Sigmoid colon (tissue), 4 donors: ENCODE results near the gene TKT.

Experiments used
- EP300 ChIP-seq, 4 donors: sonication (generic); formaldehyde crosslinking; IDR thresholded peaks; one replicate each; pipeline ENCODE4 v1.6.1; 2017; ENCODE audit warnings: antibody characterized with exemption in 4 of 4
- POLR2A ChIP-seq, 2 donors: fragments of 450-650 bp; IDR thresholded peaks; one replicate each; pipeline ENCODE4 v1.6.1; 2016; ENCODE audit warnings: antibody characterized with exemption in 2 of 2, mild to moderate bottlenecking in 2 of 2, moderate library complexity in 2 of 2
- POLR2AphosphoS5 ChIP-seq, 4 donors: sonication (generic); formaldehyde crosslinking; IDR thresholded peaks; one replicate each; pipeline ENCODE4 v1.6.1; 2017; ENCODE audit warnings: antibody characterized with exemption in 4 of 4
- TF ChIP-seq, protein P1 (sequence below), 4 experiments: fragments of 450-650 bp in 3 of 4; fragments of 200-600 bp in 1 of 4; IDR thresholded peaks; one replicate each; pipeline ENCODE4 v1.5.1; 2016 to 2019; ENCODE audit warnings: antibody characterized with exemption in 4 of 4, mild to moderate bottlenecking in 3 of 4, moderate library complexity in 2 of 4

DNA sequence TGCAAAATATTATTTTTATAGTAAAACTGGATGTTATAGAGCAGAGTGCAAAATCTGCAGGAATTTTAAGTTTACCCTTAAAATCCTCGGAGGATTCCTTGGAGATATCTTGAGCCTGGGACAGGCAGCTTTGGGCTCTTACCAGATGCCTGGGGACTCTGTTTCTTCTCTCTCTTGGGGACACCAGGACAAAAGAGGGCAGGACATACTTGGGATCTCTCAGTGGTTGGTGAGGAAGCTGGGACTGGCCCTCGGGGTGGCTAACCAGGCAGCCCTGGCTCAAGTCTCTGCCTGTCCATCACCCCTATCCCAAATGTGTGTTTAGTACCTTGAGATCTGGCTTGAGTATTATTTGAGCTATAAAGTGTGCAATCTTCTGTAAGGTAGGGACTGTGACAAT lies 38.6 kb downstream of the TKT start:
- TF ChIP-seq POLR2AphosphoS5 (IDR thresholded peaks at IDR 0.05) (no peak), POLR2A (IDR thresholded peaks at IDR 0.05) (no peak), EP300 (IDR thresholded peaks at IDR 0.05) (no peak)
- TF ChIP-seq, protein P1, sequence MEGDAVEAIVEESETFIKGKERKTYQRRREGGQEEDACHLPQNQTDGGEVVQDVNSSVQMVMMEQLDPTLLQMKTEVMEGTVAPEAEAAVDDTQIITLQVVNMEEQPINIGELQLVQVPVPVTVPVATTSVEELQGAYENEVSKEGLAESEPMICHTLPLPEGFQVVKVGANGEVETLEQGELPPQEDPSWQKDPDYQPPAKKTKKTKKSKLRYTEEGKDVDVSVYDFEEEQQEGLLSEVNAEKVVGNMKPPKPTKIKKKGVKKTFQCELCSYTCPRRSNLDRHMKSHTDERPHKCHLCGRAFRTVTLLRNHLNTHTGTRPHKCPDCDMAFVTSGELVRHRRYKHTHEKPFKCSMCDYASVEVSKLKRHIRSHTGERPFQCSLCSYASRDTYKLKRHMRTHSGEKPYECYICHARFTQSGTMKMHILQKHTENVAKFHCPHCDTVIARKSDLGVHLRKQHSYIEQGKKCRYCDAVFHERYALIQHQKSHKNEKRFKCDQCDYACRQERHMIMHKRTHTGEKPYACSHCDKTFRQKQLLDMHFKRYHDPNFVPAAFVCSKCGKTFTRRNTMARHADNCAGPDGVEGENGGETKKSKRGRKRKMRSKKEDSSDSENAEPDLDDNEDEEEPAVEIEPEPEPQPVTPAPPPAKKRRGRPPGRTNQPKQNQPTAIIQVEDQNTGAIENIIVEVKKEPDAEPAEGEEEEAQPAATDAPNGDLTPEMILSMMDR (IDR thresholded peaks at IDR 0.05) = no peak
